HCT116 (cell line): ENCODE measurements around the gene TMEM91. TPM values are rescaled to one million over a fixed set of nuclear protein-coding genes. Genes with fewer than 3 reads are reported as not detected.

Experiments used
- ATAC-seq: fragments of 200-7000 bp; cut with Tn5 transposase; 2 replicates; pipeline ENCODE4 v1.9.1; 2020; ENCODE audit warnings: mild to moderate bottlenecking, moderate library complexity
- BruUV-seq: library from RNA; stranded (reverse); fragments of 400-500 nt; replicated peaks from 2 replicates; lab custom pipeline; 2021; lab: Mats Ljungman, UMichigan
- CTCF ChIA-PET: fragments of 300-600 bp; sonication (Branson Sonifier 250); formaldehyde crosslinking; loops from one replicate; lab custom pipeline; 2021; ENCODE audit warnings: antibody characterized with exemption; lab: Charles Lee
- POLR2A ChIA-PET: fragments of 300-600, 350-600 bp; sonication (Branson Sonifier 250); formaldehyde crosslinking; loops from one replicate; lab custom pipeline; 2021; ENCODE audit warnings: antibody characterized with exemption; lab: Charles Lee
- RAD21 ChIA-PET, 2 experiments: fragments of 300-600 bp; sonication (Branson Sonifier 250); formaldehyde crosslinking; loops; one replicate each; lab custom pipeline; 2023; ENCODE audit warnings: low total read pairs in 2 of 2; ENCODE audit not compliant: uncharacterized antibody in 2 of 2, unreplicated experiment in 2 of 2, low non-redundant PET in 1 of 2; lab: Charles Lee
- DNase-seq: peaks from one replicate; pipeline ENCODE4 v3.0.0-alpha.2; 2010; ENCODE audit warnings: low read depth, low spot score
- H2AFZ ChIP-seq: fragments of 200-600 bp; shearing (Covaris generic), sonication (generic); 2 replicates; pipeline ENCODE4 v1.6.1; 2017; ENCODE audit warnings: low read depth, mixed run types, mixed read lengths, antibody characterized with exemption, low read length; ENCODE audit not compliant: poor library complexity, severe bottlenecking
- H3K27ac ChIP-seq: 2 replicates; pipeline ENCODE4 v1.5.1; 2012; ENCODE audit warnings: low read depth, low read length
- H3K27me3 ChIP-seq: fragments of 200-600 bp; sonication (generic); 2 replicates; pipeline ENCODE4 v1.6.1; 2016; ENCODE audit warnings: mixed run types, low read length, mixed read lengths; ENCODE audit not compliant: insufficient read depth
- H3K36me3 ChIP-seq, 2 experiments: fragments of 200-500 bp in 1 of 2; fragments of 200-600 bp in 1 of 2; sonication (Bioruptor generic) in 1 of 2; sonication (generic) in 1 of 2; 2 replicates each; pipeline versions ENCODE4 v1.5.1 to v1.6.1; 2014 to 2016; ENCODE audit warnings: low read length in 2 of 2, inconsistent platforms in 1 of 2, mixed read lengths in 1 of 2, mixed run types in 1 of 2; ENCODE audit not compliant: insufficient read depth in 2 of 2, control insufficient read depth in 1 of 2
- H3K4me1 ChIP-seq, 2 experiments: fragments of 200-600 bp in 1 of 2; sonication (generic) in 1 of 2; 2 replicates each; pipeline versions ENCODE4 v1.5.1 to v1.6.1; 2012 to 2017; ENCODE audit warnings: low read length in 2 of 2, inconsistent platforms in 1 of 2, mild to moderate bottlenecking in 1 of 2, mixed read lengths in 1 of 2, mixed run types in 1 of 2, moderate library complexity in 1 of 2; ENCODE audit not compliant: insufficient read depth in 2 of 2, control insufficient read depth in 1 of 2
- H3K4me2 ChIP-seq: fragments of 200-600 bp; sonication (generic); 2 replicates; pipeline ENCODE4 v1.6.1; 2017; ENCODE audit warnings: mixed run types, low read length, mixed read lengths
- H3K4me3 ChIP-seq, 2 experiments: fragments of 200-600 bp in 1 of 2; sonication (generic) in 1 of 2; replicated peaks in 1 of 2; 2 replicates each; pipeline ENCODE4 v1.5.1; 2011 to 2016; ENCODE audit warnings: low read length in 2 of 2, control low read depth in 1 of 2, low read depth in 1 of 2, mild to moderate bottlenecking in 1 of 2, mixed read lengths in 1 of 2, mixed run types in 1 of 2
- H3K79me2 ChIP-seq: fragments of 200-600 bp; sonication (generic); 2 replicates; pipeline ENCODE4 v1.6.1; 2017; ENCODE audit warnings: mild to moderate bottlenecking, mixed run types, low read length, moderate library complexity, mixed read lengths; ENCODE audit not compliant: insufficient read depth
- H3K9ac ChIP-seq: fragments of 200-600 bp; sonication (generic); 2 replicates; pipeline ENCODE4 v1.6.1; 2016; ENCODE audit warnings: low read length, mixed read lengths
- H3K9me2 ChIP-seq: fragments of 200-600 bp; sonication (generic), shearing (Covaris generic); 2 replicates; pipeline ENCODE4 v1.6.1; 2017; ENCODE audit warnings: mixed run types, mild to moderate bottlenecking, moderate library complexity; ENCODE audit not compliant: insufficient read depth
- H3K9me3 ChIP-seq, 2 experiments: fragments of 200-500 bp in 1 of 2; fragments of 200-600 bp in 1 of 2; sonication (Bioruptor generic) in 1 of 2; sonication (generic) in 1 of 2; 2 replicates each; pipeline ENCODE4 v1.6.1; 2014 to 2017; ENCODE audit warnings: low read length in 2 of 2, mixed read lengths in 2 of 2, inconsistent platforms in 1 of 2, low read depth in 1 of 2, mild to moderate bottlenecking in 1 of 2, mixed run types in 1 of 2, moderate library complexity in 1 of 2; ENCODE audit not compliant: control insufficient read depth in 1 of 2, insufficient read depth in 1 of 2
- H4K20me1 ChIP-seq: fragments of 200-600 bp; sonication (generic), shearing (Covaris generic); 2 replicates; pipeline ENCODE4 v1.6.1; 2017; ENCODE audit warnings: mixed run types, mild to moderate bottlenecking, moderate library complexity; ENCODE audit not compliant: insufficient read depth
- POLR2AphosphoS5 ChIP-seq: IDR thresholded peaks from 2 replicates; pipeline ENCODE4 v1.6.1; 2011; ENCODE audit warnings: mild to moderate bottlenecking, low read depth, low read length, moderate library complexity
- intact Hi-C: fragments of 100-400 bp; cut with micrococcal nuclease; formaldehyde crosslinking; loops from 2 replicates; pipeline ENCODE4 v1.10.0; 2022
- total RNA-seq: library from RNA; stranded (reverse); gene quantifications from one replicate; pipeline ENCODE4 v1.2.1, GENCODE V29; 2021; ENCODE audit not compliant: unreplicated experiment
- TF ChIP-seq, protein P1 (sequence below): IDR thresholded peaks from 2 replicates; pipeline ENCODE4 v1.6.1; 2012
- TF ChIP-seq, protein P2 (sequence below), 3 experiments: fragments of 200-600 bp in 1 of 3; sonication (generic) in 1 of 3; IDR thresholded peaks in 2 of 3; conservative IDR thresholded peaks in 1 of 3; 2 replicates each; pipeline ENCODE4 v1.5.1; 2012 to 2017; ENCODE audit warnings: low read depth in 2 of 3, low read length in 2 of 3, antibody characterized with exemption in 1 of 3, borderline replicate concordance in 1 of 3, control low read depth in 1 of 3, mild to moderate bottlenecking in 1 of 3, mixed read lengths in 1 of 3, mixed run types in 1 of 3, moderate library complexity in 1 of 3; ENCODE audit not compliant: insufficient read depth in 1 of 3
- TF ChIP-seq, protein P3 (sequence below): IDR thresholded peaks from 2 replicates; pipeline ENCODE4 v1.6.1; 2012; ENCODE audit warnings: low read depth

The TMEM91 gene
- total RNA-seq, 1 experiment from 2014 or later, result 4.4 TPM

DNA sequence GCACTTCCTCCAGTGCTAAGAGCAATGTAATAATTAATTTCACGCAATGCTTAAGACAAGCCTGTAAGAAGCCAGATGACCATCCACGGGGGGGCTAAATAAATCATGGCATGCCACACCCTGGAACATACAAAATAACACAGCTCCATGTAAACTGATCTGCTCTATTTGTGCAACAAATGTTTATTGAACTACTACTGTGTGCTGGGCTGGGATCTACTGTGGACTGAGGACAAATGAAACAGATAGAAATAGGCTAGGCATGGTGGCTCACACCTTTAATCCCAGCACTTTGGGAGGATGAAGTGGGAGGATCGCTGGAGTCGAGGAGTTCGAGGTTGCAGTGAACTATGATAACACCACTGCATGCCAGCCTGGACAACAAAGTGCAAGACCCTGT is 43.9 kb upstream of the TMEM91 start:
- TF ChIP-seq, protein P1, sequence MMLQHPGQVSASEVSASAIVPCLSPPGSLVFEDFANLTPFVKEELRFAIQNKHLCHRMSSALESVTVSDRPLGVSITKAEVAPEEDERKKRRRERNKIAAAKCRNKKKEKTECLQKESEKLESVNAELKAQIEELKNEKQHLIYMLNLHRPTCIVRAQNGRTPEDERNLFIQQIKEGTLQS, result no peak
- no peak for TF ChIP-seq POLR2AphosphoS5
- TF ChIP-seq, protein P2, sequence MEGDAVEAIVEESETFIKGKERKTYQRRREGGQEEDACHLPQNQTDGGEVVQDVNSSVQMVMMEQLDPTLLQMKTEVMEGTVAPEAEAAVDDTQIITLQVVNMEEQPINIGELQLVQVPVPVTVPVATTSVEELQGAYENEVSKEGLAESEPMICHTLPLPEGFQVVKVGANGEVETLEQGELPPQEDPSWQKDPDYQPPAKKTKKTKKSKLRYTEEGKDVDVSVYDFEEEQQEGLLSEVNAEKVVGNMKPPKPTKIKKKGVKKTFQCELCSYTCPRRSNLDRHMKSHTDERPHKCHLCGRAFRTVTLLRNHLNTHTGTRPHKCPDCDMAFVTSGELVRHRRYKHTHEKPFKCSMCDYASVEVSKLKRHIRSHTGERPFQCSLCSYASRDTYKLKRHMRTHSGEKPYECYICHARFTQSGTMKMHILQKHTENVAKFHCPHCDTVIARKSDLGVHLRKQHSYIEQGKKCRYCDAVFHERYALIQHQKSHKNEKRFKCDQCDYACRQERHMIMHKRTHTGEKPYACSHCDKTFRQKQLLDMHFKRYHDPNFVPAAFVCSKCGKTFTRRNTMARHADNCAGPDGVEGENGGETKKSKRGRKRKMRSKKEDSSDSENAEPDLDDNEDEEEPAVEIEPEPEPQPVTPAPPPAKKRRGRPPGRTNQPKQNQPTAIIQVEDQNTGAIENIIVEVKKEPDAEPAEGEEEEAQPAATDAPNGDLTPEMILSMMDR (IDR thresholded peaks at IDR 0.05 in 2 of 3, conservative IDR thresholded peaks at IDR 0.05 in 1 of 3; ENCODE audit: borderline replicate concordance in 1 of 3, insufficient read depth in 1 of 3, low read depth in 2 of 3, low read length in 2 of 3), result no peak
- TF ChIP-seq, protein P3, sequence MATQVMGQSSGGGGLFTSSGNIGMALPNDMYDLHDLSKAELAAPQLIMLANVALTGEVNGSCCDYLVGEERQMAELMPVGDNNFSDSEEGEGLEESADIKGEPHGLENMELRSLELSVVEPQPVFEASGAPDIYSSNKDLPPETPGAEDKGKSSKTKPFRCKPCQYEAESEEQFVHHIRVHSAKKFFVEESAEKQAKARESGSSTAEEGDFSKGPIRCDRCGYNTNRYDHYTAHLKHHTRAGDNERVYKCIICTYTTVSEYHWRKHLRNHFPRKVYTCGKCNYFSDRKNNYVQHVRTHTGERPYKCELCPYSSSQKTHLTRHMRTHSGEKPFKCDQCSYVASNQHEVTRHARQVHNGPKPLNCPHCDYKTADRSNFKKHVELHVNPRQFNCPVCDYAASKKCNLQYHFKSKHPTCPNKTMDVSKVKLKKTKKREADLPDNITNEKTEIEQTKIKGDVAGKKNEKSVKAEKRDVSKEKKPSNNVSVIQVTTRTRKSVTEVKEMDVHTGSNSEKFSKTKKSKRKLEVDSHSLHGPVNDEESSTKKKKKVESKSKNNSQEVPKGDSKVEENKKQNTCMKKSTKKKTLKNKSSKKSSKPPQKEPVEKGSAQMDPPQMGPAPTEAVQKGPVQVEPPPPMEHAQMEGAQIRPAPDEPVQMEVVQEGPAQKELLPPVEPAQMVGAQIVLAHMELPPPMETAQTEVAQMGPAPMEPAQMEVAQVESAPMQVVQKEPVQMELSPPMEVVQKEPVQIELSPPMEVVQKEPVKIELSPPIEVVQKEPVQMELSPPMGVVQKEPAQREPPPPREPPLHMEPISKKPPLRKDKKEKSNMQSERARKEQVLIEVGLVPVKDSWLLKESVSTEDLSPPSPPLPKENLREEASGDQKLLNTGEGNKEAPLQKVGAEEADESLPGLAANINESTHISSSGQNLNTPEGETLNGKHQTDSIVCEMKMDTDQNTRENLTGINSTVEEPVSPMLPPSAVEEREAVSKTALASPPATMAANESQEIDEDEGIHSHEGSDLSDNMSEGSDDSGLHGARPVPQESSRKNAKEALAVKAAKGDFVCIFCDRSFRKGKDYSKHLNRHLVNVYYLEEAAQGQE, result no peak
- ChIA-PET CTCF (no interaction called here), POLR2A (no interaction called here), RAD21 (no interaction called here)
- no peaks in the 10 kb centered on the region for H4K20me1 ChIP-seq
- no peak overlapping the region for H2AFZ ChIP-seq
- no peak overlapping the region for H3K4me2 ChIP-seq
- no peaks in the 10 kb centered on the region for H3K27me3 ChIP-seq
- DNase-seq, result no peak
- peaks cover 2 to 8% of the 10 kb centered on the region in 2 experiments; a peak in 2 of 4 replicates for H3K4me1 ChIP-seq
- no peak overlapping the region for H3K9ac ChIP-seq
- H3K9me2 ChIP-seq, result no peaks in the 10 kb centered on the region
- BruUV-seq, result no TSS peak
- peaks cover 0 to 11% of the 10 kb centered on the region in 2 experiments; a peak in 1 of 4 replicates for H3K36me3 ChIP-seq
- ATAC-seq, result no peak
- H3K27ac ChIP-seq, result no peak overlapping the region
- no peak overlapping the region for H3K4me3 ChIP-seq
- intact Hi-C loops, result no loop called here
- H3K79me2 ChIP-seq, result no peaks in the 10 kb centered on the region
- H3K9me3 ChIP-seq, result no peaks in the 10 kb centered on the region
